HG03439 (cell line): ENCODE measurements around the gene CDH4.

Experiments used
- ATAC-seq: cut with Tn5 transposase; IDR thresholded peaks from one replicate; pipeline ENCODE4 v1.9.1; 2021; ENCODE audit warnings: mild to moderate bottlenecking, moderate library complexity; ENCODE audit not compliant: unreplicated experiment

The CDH4 gene

DNA sequence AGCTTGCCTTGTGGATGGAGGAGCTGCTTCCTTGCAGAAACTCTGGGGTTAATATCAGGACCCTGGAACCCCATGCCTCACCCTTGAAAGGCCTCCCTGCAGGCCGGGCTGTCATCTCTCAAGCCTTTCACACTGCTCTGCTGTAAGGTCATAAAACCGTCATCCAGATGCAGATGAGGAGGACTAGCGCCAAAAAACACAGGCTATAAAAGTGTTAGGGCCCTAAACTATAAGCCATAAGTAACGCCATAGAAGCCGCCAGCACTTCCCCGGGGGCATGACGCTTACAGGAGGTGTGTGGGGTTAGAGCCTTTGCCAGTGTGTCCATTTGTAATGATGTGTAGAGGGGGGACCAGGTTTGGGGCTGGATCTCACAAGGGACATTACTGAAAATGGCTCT, 47.6 kb downstream of the CDH4 start:
- ATAC-seq, result no peak

DNA sequence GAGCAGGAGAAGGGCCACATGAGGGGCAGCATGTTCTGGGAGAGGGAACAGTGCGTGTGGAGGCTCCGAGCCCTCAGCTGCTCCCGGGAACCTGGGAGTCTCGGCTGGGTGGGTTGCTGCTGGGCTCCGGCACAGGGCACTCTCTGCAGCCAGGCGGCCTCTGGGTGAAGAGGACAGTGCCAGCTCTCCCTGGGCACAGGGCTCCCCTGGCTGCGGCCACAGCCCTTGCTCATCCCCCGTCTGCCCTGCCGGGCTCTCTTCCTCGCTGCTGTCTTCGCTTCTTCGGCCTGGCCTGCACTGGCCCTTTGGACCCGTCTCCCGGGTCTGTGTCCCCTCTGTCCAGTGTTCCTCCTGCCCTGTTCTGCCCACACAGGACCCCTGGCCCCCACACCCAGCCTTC, 48.2 kb downstream of the CDH4 start:
- ATAC-seq, result no peak

GRCh38 chr20:61300709-61301108, 48.6 kb downstream of the CDH4 start:
- ATAC-seq, result no peak

DNA sequence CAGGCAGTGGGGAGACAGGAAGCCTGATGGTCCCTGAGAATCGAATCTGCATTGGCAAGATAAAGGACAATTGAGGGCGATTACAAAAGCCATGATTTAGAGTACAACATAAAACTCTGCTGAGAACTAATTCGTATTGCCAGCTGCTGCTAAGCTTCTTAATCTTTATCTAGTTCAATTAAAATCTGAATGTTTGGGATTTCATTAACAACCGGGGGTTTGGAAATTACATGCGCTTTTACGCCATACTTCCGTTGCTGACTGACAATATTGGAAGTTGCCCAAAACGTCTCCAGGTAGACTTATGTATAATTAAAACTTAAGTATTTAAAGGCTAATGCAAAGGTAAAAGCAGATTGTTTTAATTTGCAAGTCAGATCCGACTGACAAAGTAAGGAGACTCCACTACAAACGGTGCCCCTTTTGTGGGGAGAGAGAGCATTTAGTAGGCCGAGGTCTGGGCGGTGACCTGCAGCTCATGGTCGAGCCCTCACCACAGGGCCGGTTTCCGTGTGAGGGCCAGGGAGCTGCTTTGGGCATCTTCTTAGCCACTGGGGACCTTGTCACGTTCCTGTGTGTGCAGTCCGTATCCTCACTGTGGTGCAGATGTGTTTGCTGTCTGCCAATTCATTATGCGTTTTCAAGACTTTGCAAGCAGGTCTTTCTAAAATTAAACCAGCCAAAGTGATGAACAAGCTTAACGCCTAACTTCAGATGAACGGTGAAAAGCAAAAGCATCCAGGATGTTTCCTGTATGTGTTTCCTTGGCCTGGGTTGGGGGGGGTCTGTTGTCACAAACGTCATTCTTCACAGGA, 49.9 kb downstream of the CDH4 start:
- no peak for ATAC-seq

DNA sequence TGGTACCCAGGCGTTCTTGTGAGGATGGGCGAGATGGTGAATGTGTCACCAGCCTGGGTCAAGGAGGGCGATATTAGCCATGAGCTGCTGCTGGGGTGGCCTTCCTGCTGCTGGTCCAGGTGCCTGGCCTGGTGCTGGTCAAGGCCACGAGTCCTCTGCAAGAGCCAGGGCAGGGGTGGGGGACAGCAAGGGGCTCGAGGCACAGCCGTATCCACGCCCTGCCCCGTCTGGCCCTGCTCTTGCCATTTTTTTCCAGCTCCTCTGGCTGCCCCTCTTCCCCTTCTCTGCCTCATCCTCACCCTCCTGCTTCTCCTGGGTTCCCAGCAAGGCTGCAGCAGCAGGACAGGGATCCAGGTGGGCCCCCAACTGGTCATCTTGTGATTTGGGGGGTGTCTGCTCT, 51.2 kb downstream of the CDH4 start:
- ATAC-seq, result no peak

DNA sequence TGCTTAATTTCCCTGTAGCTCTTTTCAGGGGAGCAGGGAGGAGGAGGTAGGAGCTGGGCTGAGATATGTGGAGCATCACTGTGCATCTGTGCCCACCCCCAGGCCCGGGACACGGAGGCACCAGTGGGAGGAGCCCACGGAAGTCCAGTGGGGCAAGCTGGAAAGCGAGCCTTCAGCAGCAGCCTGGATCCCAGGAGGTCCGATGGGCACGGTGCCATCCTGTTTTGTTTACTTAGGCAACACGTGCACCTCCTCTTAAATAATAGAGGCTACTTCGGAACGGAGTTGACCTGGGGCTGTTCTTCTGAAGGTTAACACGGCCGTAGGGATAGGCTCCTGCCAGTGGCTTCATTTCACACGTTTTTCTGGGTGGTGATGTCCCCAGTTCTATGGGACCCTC, 51.6 kb downstream of the CDH4 start:
- ATAC-seq, result no peak

- no peak for ATAC-seq
Measured at GRCh38 chr20:61304750-61305149, 52.7 kb downstream of the CDH4 start.

- no peak for ATAC-seq
Measured at GRCh38 chr20:61306937-61307475, 54.9 kb downstream of the CDH4 start.

GRCh38 chr20:61307686-61308476, 55.8 kb downstream of the CDH4 start:
- ATAC-seq, result no peak

- no peak for ATAC-seq
Measured at GRCh38 chr20:61308477-61308774, 56.4 kb downstream of the CDH4 start.

DNA sequence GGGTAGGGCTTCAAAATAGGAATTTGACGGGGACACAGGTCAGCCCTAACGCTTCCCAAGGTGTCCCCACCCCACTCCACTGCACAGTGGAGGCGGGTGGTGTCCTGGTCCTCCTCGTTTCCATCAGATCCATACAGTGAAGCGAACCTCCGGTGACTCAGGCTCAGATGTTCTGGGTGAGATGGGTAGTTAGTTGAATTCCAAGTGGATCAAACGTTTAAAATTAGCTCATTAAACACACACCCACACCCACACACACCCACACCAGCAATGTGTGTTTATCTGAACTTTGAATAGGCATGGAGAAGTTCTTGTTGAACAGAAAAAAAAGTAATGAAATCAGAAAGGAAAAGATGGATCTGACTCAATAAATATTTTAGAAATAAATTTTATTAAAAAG, 58.9 kb downstream of the CDH4 start:
- no peak for ATAC-seq

- no peak for ATAC-seq
Measured at GRCh38 chr20:61311656-61312387, 59.8 kb downstream of the CDH4 start.

DNA sequence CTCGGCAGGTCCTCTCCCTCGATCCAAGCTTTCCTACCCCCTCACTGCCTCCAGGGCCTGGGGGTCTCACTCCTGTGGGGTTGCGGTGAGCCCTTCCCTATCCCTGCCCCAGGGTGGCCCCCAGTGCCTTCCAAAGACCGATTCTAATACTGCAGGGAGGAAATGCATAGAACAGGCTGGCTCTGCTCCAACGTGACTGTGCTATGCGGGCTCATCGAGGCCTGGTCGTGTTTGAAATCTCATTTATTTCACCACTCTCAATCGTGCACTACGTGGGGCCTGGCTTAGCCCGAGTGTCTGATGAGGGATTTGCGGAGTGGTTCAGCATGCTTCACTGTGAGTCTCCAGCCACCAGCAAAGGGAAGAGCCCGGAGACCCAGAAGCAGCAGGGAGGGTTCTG, 60.9 kb downstream of the CDH4 start:
- no peak for ATAC-seq

DNA sequence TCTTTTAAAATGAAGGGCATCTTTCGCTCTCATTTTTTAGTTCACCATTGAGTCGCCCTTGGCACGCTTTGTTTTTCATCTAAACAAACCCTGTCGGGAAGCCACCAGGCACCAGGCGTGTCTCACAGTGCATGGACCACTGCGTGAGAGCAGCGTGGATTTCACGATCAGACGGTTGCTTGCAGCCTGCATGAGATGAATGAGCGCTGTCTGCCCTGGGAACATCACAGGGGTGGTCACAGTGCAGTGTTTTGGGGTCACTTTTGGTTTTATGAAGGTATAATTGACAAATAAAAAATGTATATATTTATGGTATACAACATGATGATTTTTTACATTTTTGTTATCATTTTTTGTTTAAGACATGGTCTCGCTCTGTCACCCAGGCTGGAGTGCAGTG, 61.3 kb downstream of the CDH4 start:
- no peak for ATAC-seq

- no peak for ATAC-seq
Measured at GRCh38 chr20:61314326-61315010, 62.4 kb downstream of the CDH4 start.

GRCh38 chr20:61315319-61315718, 63.3 kb downstream of the CDH4 start:
- ATAC-seq, result no peak

DNA sequence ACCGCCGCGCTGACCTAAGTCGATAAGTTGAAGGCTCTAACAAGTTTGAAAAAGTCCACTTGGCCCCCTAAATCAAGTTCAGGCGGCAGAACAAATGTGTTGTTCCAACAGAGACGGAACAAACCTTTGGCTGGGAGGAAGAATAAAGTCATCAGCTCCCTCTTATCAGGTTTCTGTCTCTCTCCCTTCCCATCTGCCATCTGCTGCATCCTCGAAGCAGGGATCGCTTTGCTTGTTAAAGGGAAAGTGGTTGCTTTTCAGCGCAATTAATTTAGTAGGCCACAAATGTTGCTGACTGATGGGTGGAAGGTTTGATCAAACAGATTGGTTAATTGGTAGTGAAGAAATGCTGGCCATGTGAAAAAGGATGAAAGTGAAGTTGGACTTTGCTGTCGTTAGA, 64.3 kb downstream of the CDH4 start:
- no peak for ATAC-seq

GRCh38 chr20:61317966-61318530, 66.0 kb downstream of the CDH4 start:
- ATAC-seq, result no peak

- ATAC-seq, result no peak
Measured at GRCh38 chr20:61320691-61321425, 68.8 kb downstream of the CDH4 start.

- no peak for ATAC-seq
Measured at GRCh38 chr20:61321481-61321880, 69.4 kb downstream of the CDH4 start.
